GOT3 (cell line): ENCODE measurements around the gene BCL6.

Experiments used
- DNase-seq: peaks from one replicate; lab custom pipeline; 2025; ENCODE audit warnings: mixed read lengths; lab: John Stamatoyannopoulos, UW

Gene BCL6

DNA sequence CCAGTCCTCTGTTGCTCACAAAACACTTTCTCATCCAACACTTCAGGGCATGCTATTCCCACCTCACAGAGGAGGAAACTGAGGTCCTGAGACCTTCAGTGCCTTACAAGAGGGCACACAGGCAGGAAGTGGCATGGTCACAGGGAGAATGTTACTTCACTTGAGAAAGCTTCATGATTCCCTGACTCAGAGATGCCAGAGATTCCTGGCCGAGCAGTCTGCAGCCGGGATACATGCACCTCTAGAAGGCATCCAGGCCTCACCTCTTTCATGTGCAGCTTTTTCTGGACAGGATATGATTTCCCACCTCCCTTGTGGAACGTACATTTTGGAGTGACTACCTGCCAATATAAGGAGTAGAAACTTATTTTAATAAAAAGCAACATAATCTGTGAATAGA lies 72.3 kb downstream of the BCL6 start:
- DNase-seq = no peak
